Trophoblast cell (in vitro differentiated cells and primary cell): Measurements from ENCODE around the gene OR7A5.
"Not testable (repeated sequence)": the region's sequence is repeated elsewhere in the genome, so short reads cannot be mapped to it uniquely, and the experiment has no call there.

Experiments
- DNase-seq, 2 donors: peaks; one replicate each; pipeline ENCODE4 v3.0.0-alpha.2; 2016
- H2AFZ ChIP-seq: 2 replicates; pipeline ENCODE4 v1.6.1; 2013; ENCODE audit warnings: low read length, moderate library complexity, mild to moderate bottlenecking; ENCODE audit not compliant: insufficient read depth, poor library complexity
- H2AK5ac ChIP-seq: 2 replicates; pipeline ENCODE4 v1.6.1; 2013; ENCODE audit warnings: mild to moderate bottlenecking, low read length
- H2BK120ac ChIP-seq: 2 replicates; pipeline ENCODE4 v1.6.1; 2013; ENCODE audit warnings: low read length, mild to moderate bottlenecking, moderate library complexity; ENCODE audit not compliant: insufficient read depth, poor library complexity
- H2BK12ac ChIP-seq: 2 replicates; pipeline ENCODE4 v1.6.1; 2013; ENCODE audit warnings: mild to moderate bottlenecking, low read length, moderate library complexity
- H2BK5ac ChIP-seq: 2 replicates; pipeline ENCODE4 v1.6.1; 2013; ENCODE audit warnings: low read length, low read depth, moderate library complexity, mild to moderate bottlenecking; ENCODE audit not compliant: poor library complexity
- H3K14ac ChIP-seq: 2 replicates; pipeline ENCODE4 v1.6.1; 2013; ENCODE audit warnings: mild to moderate bottlenecking, low read length
- H3K18ac ChIP-seq: 2 replicates; pipeline ENCODE4 v1.6.1; 2013; ENCODE audit warnings: mild to moderate bottlenecking, low read length
- H3K23ac ChIP-seq: 2 replicates; pipeline ENCODE4 v1.6.1; 2013; ENCODE audit warnings: low read length
- H3K27ac ChIP-seq: 2 replicates; pipeline ENCODE4 v1.5.1; 2013; ENCODE audit warnings: low read depth, mild to moderate bottlenecking, inconsistent platforms, low read length, moderate library complexity
- H3K27me3 ChIP-seq: 2 replicates; pipeline ENCODE4 v1.6.1; 2013; ENCODE audit warnings: inconsistent platforms, mild to moderate bottlenecking, low read length, moderate library complexity; ENCODE audit not compliant: insufficient read depth
- H3K36me3 ChIP-seq, 2 experiments: 1 replicate in 1 of 2; 2 replicates in 1 of 2; pipeline ENCODE4 v1.6.1; 2013; ENCODE audit warnings: low read length in 2 of 2, mild to moderate bottlenecking in 2 of 2, moderate library complexity in 1 of 2; ENCODE audit not compliant: insufficient read depth in 2 of 2, control insufficient read depth in 1 of 2
- H3K4ac ChIP-seq: 2 replicates; pipeline ENCODE4 v1.6.1; 2013; ENCODE audit warnings: low read depth, mild to moderate bottlenecking, low read length, moderate library complexity
- H3K4me1 ChIP-seq, 2 experiments: 1 replicate in 1 of 2; 2 replicates in 1 of 2; pipeline ENCODE4 v1.6.1; 2013; ENCODE audit warnings: low read length in 2 of 2, mild to moderate bottlenecking in 2 of 2, moderate library complexity in 1 of 2; ENCODE audit not compliant: insufficient read depth in 2 of 2, control insufficient read depth in 1 of 2
- H3K4me2 ChIP-seq: 2 replicates; pipeline ENCODE4 v1.6.1; 2013; ENCODE audit warnings: inconsistent platforms, mild to moderate bottlenecking, low read length, moderate library complexity
- H3K4me3 ChIP-seq: 2 replicates; pipeline ENCODE4 v1.5.1; 2013; ENCODE audit warnings: mild to moderate bottlenecking, low read depth, low read length, inconsistent platforms
- H3K79me1 ChIP-seq: one replicate; pipeline ENCODE4 v1.6.1; 2013; ENCODE audit warnings: low read length
- H3K79me2 ChIP-seq: 2 replicates; pipeline ENCODE4 v1.6.1; 2013; ENCODE audit warnings: low read length, mild to moderate bottlenecking; ENCODE audit not compliant: control insufficient read depth, insufficient read depth, poor library complexity
- H3K9ac ChIP-seq: 2 replicates; pipeline ENCODE4 v1.6.1; 2013; ENCODE audit warnings: mild to moderate bottlenecking, low read length
- H3K9me3 ChIP-seq: 2 replicates; pipeline ENCODE4 v1.6.1; 2013; ENCODE audit warnings: low read depth, mild to moderate bottlenecking, control low read depth, inconsistent platforms, low read length; ENCODE audit not compliant: insufficient read depth
- H4K12ac ChIP-seq: 2 replicates; pipeline ENCODE4 v1.6.1; 2013; ENCODE audit warnings: low read depth, mild to moderate bottlenecking, low read length, moderate library complexity
- H4K8ac ChIP-seq: 2 replicates; pipeline ENCODE4 v1.6.1; 2013; ENCODE audit warnings: low read depth, mild to moderate bottlenecking, low read length, moderate library complexity
- H4K91ac ChIP-seq: one replicate; pipeline ENCODE4 v1.6.1; 2013; ENCODE audit warnings: low read depth, mild to moderate bottlenecking, low read length, moderate library complexity
- WGBS: extraction: QIAGEN DNeasy Blood & Tissue Kit; methylation state at CpG from one replicate; pipeline ENCODE4 v1.1.7; 2013; ENCODE audit warnings: missing lambda C conversion rate; ENCODE audit not compliant: insufficient read length, insufficient coverage; ENCODE audit errors: extremely low coverage; 5-methylcytosine and 5-hydroxymethylcytosine counted together

OR7A5 gene

GRCh38 chr19:14786421-14786851 lies 48.5 kb downstream of the OR7A5 start:
- Histone ChIP-seq H2BK5ac (peak overlapping the region; percentile 25), H3K18ac (peak overlapping the region; percentile 19), H2BK120ac (peak overlapping the region; percentile 67), H3K4me1 (peaks cover 3 to 7% of the 10 kb centered on the region in 2 experiments), H3K4me2 (peak overlapping the region; percentile 95), H3K9me3 (no peaks in the 10 kb centered on the region), H4K12ac (peak overlapping the region; percentile 34), H2AK5ac (peak overlapping the region; percentile 35), H2AFZ (peak overlapping the region; percentile 99), H4K91ac (peak overlapping the region; percentile 85), H3K23ac (no peak overlapping the region), H3K4me3 (peak overlapping the region; percentile 53), H3K14ac (peak overlapping the region; percentile 36), H3K79me1 (peaks cover 5% of the 10 kb centered on the region), H3K27me3 (no peaks in the 10 kb centered on the region), H3K36me3 (no peaks in the 10 kb centered on the region), H3K4ac (peak overlapping the region; percentile 6), H2BK12ac (peak overlapping the region; percentile 19), H4K8ac (peak overlapping the region; percentile 79), H3K79me2 (no peaks in the 10 kb centered on the region), H3K9ac (peak overlapping the region; percentile 57), H3K27ac (no peak overlapping the region)
- DNase-seq = peak in 1 of 2 donors; percentile 41
- no CpG with 5 or more reads among the region's 18 CpGs for WGBS

GRCh38 chr19:14785102-14785793 lies 49.7 kb downstream of the OR7A5 start:
- H3K4me2 ChIP-seq, H3K9me3 ChIP-seq, H3K27ac ChIP-seq, H2BK12ac ChIP-seq, H2BK120ac ChIP-seq, H3K9ac ChIP-seq, H3K18ac ChIP-seq, H3K14ac ChIP-seq, H3K4ac ChIP-seq, H3K27me3 ChIP-seq, H3K36me3 ChIP-seq, H2AK5ac ChIP-seq, H3K23ac ChIP-seq, H3K79me2 ChIP-seq, H2BK5ac ChIP-seq, H3K79me1 ChIP-seq, H3K4me1 ChIP-seq, H3K4me3 ChIP-seq: not testable (repeated sequence)
- H4K12ac ChIP-seq = peak overlapping the region; percentile 54
- peak overlapping the region; percentile 54 for H4K8ac ChIP-seq
- DNase-seq = peak; percentile 13 to 40
- no CpG with 5 or more reads among the region's 11 CpGs for WGBS
- peak overlapping the region; percentile 63 for H2AFZ ChIP-seq
- H4K91ac ChIP-seq = peak overlapping the region; percentile 55

- no CpG with 5 or more reads among the region's 10 CpGs for WGBS
- H2BK120ac ChIP-seq = not testable (repeated sequence)
These were observed 50.3 kb downstream of the OR7A5 start for GRCh38 chr19:14784730-14785101.

GRCh38 chr19:14783410-14783998 lies 51.5 kb downstream of the OR7A5 start:
- H3K9me3 ChIP-seq = not testable (repeated sequence)

More at GRCh38 chr19:14784730-14785101, 50.3 kb downstream of the OR7A5 start:
- not testable (repeated sequence) for H3K4me2 ChIP-seq, H2AK5ac ChIP-seq, H2BK12ac ChIP-seq, H3K79me2 ChIP-seq, H3K4ac ChIP-seq, H3K27me3 ChIP-seq, H3K4me3 ChIP-seq, H4K91ac ChIP-seq, H3K27ac ChIP-seq, H4K8ac ChIP-seq, H3K36me3 ChIP-seq, H3K79me1 ChIP-seq, H3K23ac ChIP-seq, H3K18ac ChIP-seq, H3K9me3 ChIP-seq, H3K14ac ChIP-seq, H3K9ac ChIP-seq, H2BK5ac ChIP-seq, H3K4me1 ChIP-seq, H2AFZ ChIP-seq
- peak; percentile 33 to 40 for DNase-seq
- H4K12ac ChIP-seq = peak overlapping the region; percentile 22

More at GRCh38 chr19:14783410-14783998, 51.5 kb downstream of the OR7A5 start:
- not testable (repeated sequence) for H3K4ac ChIP-seq, H3K36me3 ChIP-seq, H3K4me3 ChIP-seq, H2AFZ ChIP-seq, H3K23ac ChIP-seq, H2BK12ac ChIP-seq, DNase-seq, H3K14ac ChIP-seq, H2BK5ac ChIP-seq, H2BK120ac ChIP-seq, H3K27me3 ChIP-seq, H3K18ac ChIP-seq, H3K4me1 ChIP-seq, H4K8ac ChIP-seq, H4K12ac ChIP-seq, H4K91ac ChIP-seq, H3K9ac ChIP-seq, H2AK5ac ChIP-seq, H3K27ac ChIP-seq, H3K79me1 ChIP-seq, H3K79me2 ChIP-seq, H3K4me2 ChIP-seq
- 100% methylated on average over 1 of the region's 8 CpGs for WGBS
